Measurements from ENCODE around the gene HOXB8.

GRCh38 chr17:48603959-48604769 is 10.9 kb downstream of the HOXB8 start:
- TF ChIP-seq CTCF (conservative IDR thresholded peaks at IDR 0.05 in 1 of 2, IDR thresholded peaks at IDR 0.05 in 1 of 2; ENCODE audit: low read depth in 1 of 2, low read length in 2 of 2): no peak
- TF ChIP-seq EZH2 (IDR thresholded peaks at IDR 0.05; ENCODE audit: low read length, missing control alignments): no peak

Data from fibroblast of lung (primary cell).